SU-DHL-6 (cell line): ENCODE measurements around the gene ITPKA.

Experiments used
- H2AFZ ChIP-seq: fragments of 200-600 bp; sonication (generic); 2 replicates; pipeline ENCODE4 v1.6.1; 2014; ENCODE audit warnings: low read depth, mild to moderate bottlenecking, moderate library complexity, mixed read lengths, antibody characterized with exemption, low read length; ENCODE audit not compliant: severe bottlenecking
- H3F3A ChIP-seq: fragments of 200-600 bp; shearing (Covaris generic); 2 replicates; pipeline ENCODE4 v1.6.0; 2016; ENCODE audit warnings: antibody characterized with exemption, mild to moderate bottlenecking; ENCODE audit not compliant: insufficient read depth
- H3K27ac ChIP-seq: fragments of 200-600 bp; sonication (generic); 2 replicates; pipeline ENCODE4 v1.5.1; 2016; ENCODE audit warnings: low read depth, mild to moderate bottlenecking, low read length, moderate library complexity, mixed read lengths
- H3K27me3 ChIP-seq: fragments of 200-600 bp; sonication (generic), shearing (Covaris generic); 2 replicates; pipeline ENCODE4 v1.6.0; 2014; ENCODE audit warnings: mild to moderate bottlenecking, low read length
- H3K36me3 ChIP-seq: fragments of 200-600 bp; sonication (generic); 2 replicates; pipeline ENCODE4 v1.6.1; 2014; ENCODE audit warnings: mild to moderate bottlenecking, low read length, mixed read lengths
- H3K4me2 ChIP-seq: fragments of 300-600, 200-600 bp; shearing (Covaris generic), sonication (generic); 2 replicates; pipeline ENCODE4 v1.6.0; 2014; ENCODE audit warnings: low read length, low read depth, mild to moderate bottlenecking; ENCODE audit not compliant: poor library complexity, severe bottlenecking
- H3K4me3 ChIP-seq: fragments of 200-600 bp; sonication (generic); 2 replicates; pipeline ENCODE4 v1.5.1; 2014; ENCODE audit warnings: antibody characterized with exemption, low read length, mild to moderate bottlenecking, mixed read lengths; ENCODE audit not compliant: insufficient read depth, poor library complexity, severe bottlenecking
- H3K79me2 ChIP-seq: fragments of 200-600 bp; sonication (generic); 2 replicates; pipeline ENCODE4 v1.6.1; 2014; ENCODE audit warnings: mild to moderate bottlenecking, low read length, moderate library complexity; ENCODE audit not compliant: insufficient read depth
- H3K9ac ChIP-seq: fragments of 200-600 bp; sonication (generic); 2 replicates; pipeline ENCODE4 v1.7.0; 2014; ENCODE audit warnings: mild to moderate bottlenecking, low read length
- H3K9me2 ChIP-seq: fragments of 200-600 bp; sonication (generic); replicated peaks from 2 replicates; pipeline ENCODE4 v1.6.1; 2014; ENCODE audit warnings: low read length; ENCODE audit not compliant: insufficient read depth
- H3K9me3 ChIP-seq: fragments of 200-600 bp; sonication (generic); 2 replicates; pipeline ENCODE4 v1.6.1; 2014; ENCODE audit warnings: low read length, mixed read lengths; ENCODE audit not compliant: insufficient read depth
- H4K20me1 ChIP-seq: fragments of 200-600 bp; sonication (generic); 2 replicates; pipeline ENCODE4 v1.6.1; 2014; ENCODE audit warnings: low read depth, mild to moderate bottlenecking, antibody characterized with exemption, low read length, moderate library complexity, mixed read lengths
- EZH2phosphoT487 ChIP-seq: fragments of 200-600 bp; sonication (generic), shearing (Covaris generic); conservative IDR thresholded peaks from 2 replicates; pipeline ENCODE4 v1.6.1; 2018; ENCODE audit warnings: mild to moderate bottlenecking, antibody characterized with exemption, low read length, moderate library complexity, mixed read lengths
- TF ChIP-seq, protein P1 (sequence below): fragments of 200-600 bp; sonication (generic); IDR thresholded peaks from one replicate; pipeline ENCODE4 v1.5.1; 2017; ENCODE audit warnings: antibody characterized with exemption, mild to moderate bottlenecking, low read length, moderate library complexity; ENCODE audit not compliant: insufficient read depth, poor library complexity, severe bottlenecking

ITPKA gene

DNA sequence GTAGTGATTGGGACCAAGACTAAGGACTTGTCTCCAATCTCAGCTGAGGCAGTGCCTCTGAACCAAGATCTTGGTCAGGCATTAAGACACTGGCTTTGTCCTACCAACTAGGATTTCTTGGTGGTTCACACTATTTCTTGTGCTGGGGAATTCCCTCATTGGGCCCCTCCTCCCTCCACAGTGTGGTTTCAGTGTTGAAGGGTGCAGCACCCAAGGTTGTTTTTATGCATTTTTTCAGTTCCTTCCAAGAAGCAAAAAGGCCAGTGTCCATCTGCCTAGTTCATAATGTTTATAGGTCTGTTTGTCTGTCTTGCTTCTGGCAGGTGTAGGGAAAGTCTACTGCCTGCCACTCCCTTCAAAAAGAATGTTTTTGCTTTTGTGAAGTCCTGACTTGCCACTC, 10.6 kb upstream of the ITPKA start:
- Histone ChIP-seq H3K36me3 (peaks cover 4% of the 10 kb centered on the region), H3K4me3 (no peak overlapping the region), H2AFZ (no peak overlapping the region), H3K9me2 (no peaks in the 10 kb centered on the region), H3K79me2 (no peaks in the 10 kb centered on the region), H4K20me1 (no peaks in the 10 kb centered on the region), H3K4me2 (no peak overlapping the region), H3K9ac (no peak overlapping the region), H3F3A (no peaks in the 10 kb centered on the region), H3K27me3 (no peaks in the 10 kb centered on the region), H3K9me3 (no peaks in the 10 kb centered on the region), H3K27ac (no peak overlapping the region)
- TF ChIP-seq EZH2phosphoT487: no peak
- TF ChIP-seq, protein P1, sequence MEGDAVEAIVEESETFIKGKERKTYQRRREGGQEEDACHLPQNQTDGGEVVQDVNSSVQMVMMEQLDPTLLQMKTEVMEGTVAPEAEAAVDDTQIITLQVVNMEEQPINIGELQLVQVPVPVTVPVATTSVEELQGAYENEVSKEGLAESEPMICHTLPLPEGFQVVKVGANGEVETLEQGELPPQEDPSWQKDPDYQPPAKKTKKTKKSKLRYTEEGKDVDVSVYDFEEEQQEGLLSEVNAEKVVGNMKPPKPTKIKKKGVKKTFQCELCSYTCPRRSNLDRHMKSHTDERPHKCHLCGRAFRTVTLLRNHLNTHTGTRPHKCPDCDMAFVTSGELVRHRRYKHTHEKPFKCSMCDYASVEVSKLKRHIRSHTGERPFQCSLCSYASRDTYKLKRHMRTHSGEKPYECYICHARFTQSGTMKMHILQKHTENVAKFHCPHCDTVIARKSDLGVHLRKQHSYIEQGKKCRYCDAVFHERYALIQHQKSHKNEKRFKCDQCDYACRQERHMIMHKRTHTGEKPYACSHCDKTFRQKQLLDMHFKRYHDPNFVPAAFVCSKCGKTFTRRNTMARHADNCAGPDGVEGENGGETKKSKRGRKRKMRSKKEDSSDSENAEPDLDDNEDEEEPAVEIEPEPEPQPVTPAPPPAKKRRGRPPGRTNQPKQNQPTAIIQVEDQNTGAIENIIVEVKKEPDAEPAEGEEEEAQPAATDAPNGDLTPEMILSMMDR: no peak

DNA sequence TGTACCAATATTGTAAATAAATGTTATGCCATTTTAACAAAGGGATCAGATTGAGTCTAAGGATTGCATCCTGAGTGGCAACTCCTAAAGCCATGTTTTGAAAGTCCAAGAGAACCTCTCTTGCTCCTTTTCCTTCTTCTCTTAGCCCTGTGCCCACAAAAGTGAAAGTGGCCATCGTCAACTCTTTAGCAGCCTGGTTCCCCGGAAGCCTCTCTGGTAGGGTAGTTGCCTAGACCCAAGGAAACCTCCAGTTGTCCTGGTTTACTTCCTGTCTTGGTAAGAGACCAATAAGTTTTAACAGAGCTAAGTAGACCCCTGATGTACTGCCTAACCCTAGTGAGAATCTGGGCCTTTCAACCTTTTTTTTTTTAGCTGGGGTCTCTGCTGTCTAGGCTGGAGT, 10.2 kb upstream of the ITPKA start:
- Histone ChIP-seq H3K9me3 (no peaks in the 10 kb centered on the region), H3F3A (no peaks in the 10 kb centered on the region), H3K36me3 (peaks cover 4% of the 10 kb centered on the region), H3K27ac (no peak overlapping the region), H3K9me2 (no peaks in the 10 kb centered on the region), H4K20me1 (no peaks in the 10 kb centered on the region), H3K4me2 (no peak overlapping the region), H2AFZ (no peak overlapping the region), H3K27me3 (no peaks in the 10 kb centered on the region), H3K79me2 (no peaks in the 10 kb centered on the region), H3K4me3 (no peak overlapping the region), H3K9ac (no peak overlapping the region)
- TF ChIP-seq EZH2phosphoT487: no peak
- TF ChIP-seq, protein P1: no peak

DNA sequence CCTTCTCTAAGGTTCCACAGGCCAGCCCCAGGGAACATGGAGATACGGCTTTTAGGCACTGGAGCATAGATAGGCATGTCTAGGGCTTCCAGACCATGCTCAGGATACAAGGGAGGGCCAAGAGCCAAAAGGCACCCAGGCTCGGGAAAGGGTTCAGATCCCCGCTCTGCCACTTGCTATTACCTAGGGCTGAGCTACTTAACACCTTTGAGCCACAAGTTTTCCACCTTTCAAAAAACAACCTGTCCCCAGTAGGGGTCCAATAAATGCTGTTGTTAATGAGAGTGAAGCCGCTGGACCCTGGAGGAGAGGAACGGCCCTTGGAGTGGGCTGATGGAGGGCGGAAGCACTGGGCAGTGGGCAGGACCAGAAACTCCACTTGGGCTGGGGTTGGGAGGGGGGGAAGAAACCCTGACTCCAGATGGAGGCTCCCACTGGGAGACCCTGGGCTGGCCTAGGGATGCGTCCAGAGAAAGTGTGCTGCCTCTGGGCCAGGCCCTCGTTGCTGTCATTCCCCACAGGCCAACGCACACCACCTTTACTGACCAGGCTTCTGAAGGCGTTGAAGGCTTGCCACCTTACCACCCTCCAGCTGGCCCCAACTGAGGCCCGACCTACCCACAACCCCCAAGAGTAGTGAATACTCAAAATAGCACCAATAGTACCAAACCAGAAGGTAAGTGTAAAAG, 8.6 kb upstream of the ITPKA start:
- no peaks in the 10 kb centered on the region for H4K20me1 ChIP-seq
- TF ChIP-seq EZH2phosphoT487: no peak
- TF ChIP-seq, protein P1: no peak
- no peaks in the 10 kb centered on the region for H3K27me3 ChIP-seq
- no peak overlapping the region for H2AFZ ChIP-seq
- no peaks in the 10 kb centered on the region for H3K79me2 ChIP-seq
- no peaks in the 10 kb centered on the region for H3K9me3 ChIP-seq
- no peak overlapping the region for H3K27ac ChIP-seq
- H3K9ac ChIP-seq: no peak overlapping the region
- no peaks in the 10 kb centered on the region for H3K36me3 ChIP-seq
- no peak overlapping the region for H3K4me3 ChIP-seq
- H3F3A ChIP-seq: no peaks in the 10 kb centered on the region
- no peaks in the 10 kb centered on the region for H3K9me2 ChIP-seq
- no peak overlapping the region for H3K4me2 ChIP-seq
